ENCODE results near the gene VENTX. TPM values are rescaled to one million over a fixed set of nuclear protein-coding genes. Genes with fewer than 3 reads are reported as not detected.
"Not testable (repeated sequence)": the region's sequence is repeated elsewhere in the genome, so short reads cannot be mapped to it uniquely, and the experiment has no call there.

The VENTX gene
- total and polyA plus RNA-seq, 7 experiments from 2014 or later: 0.85 to 5.7 TPM; not detected in 5

DNA sequence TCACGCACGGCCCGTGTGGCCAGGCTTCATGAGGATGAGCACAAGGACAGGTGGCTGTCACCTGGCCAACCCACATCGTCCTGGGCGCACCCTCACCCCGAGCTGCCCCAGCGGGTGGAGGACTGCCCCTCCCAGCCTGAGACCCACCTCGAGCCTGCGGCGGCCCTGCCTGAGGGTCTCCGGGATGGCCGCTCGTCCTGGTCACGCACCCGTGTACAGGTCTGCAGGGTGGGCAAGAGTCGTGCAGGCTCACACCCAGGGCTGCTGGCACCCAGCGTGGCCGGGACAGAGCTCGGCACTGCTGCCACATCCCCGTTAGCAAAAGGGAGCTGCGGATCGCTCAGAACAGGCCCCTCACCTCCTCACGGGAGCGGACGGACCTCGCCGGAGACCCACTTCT is 22.1 kb upstream of the VENTX start:
- ATAC-seq (no peak), DNase-seq (peak in 1 of 9 donors; percentile 3)
- Mint-ChIP-seq H3K9me3 (peaks cover 0 to 3% (median 0%) of the 10 kb centered on the region in 11 donors), H3K36me3 (no peaks in the 10 kb centered on the region), H3K4me3 (no peak overlapping the region), H3K27me3 (peaks cover 0 to 19% (median 0%) of the 10 kb centered on the region in 5 donors), H3K27ac (no peak overlapping the region), H3K4me1 (peaks cover 0 to 2% (median 0%) of the 10 kb centered on the region in 7 donors)
- Histone ChIP-seq H3K27ac (ENCODE audit: low read depth, low read length) (no peak overlapping the region), H3K4me1 (ENCODE audit: control insufficient read depth in 2 of 2, insufficient read depth in 2 of 2, low read length in 2 of 2) (no peaks in the 10 kb centered on the region), H3K36me3 (ENCODE audit: control insufficient read depth in 2 of 3, insufficient read depth in 3 of 3, low read length in 3 of 3) (no peaks in the 10 kb centered on the region), H3K9me3 (ENCODE audit: control insufficient read depth in 2 of 3, low read length in 3 of 3) (no peaks in the 10 kb centered on the region), H3K4me3 (ENCODE audit: low read length) (no peak overlapping the region), H3K27me3 (ENCODE audit: control insufficient read depth in 2 of 2, insufficient read depth in 2 of 2, low read length in 2 of 2) (no peaks in the 10 kb centered on the region)
- CTCF ChIA-PET: interaction anchor here (0.6 kb wide), 1 partner anchor 40 kb away, joined by 4 read pairs; no protein-coding TSS in a partner anchor
- POLR2A ChIA-PET: no interaction called here
- intact Hi-C loops (cut with micrococcal nuclease): no loop called here

DNA sequence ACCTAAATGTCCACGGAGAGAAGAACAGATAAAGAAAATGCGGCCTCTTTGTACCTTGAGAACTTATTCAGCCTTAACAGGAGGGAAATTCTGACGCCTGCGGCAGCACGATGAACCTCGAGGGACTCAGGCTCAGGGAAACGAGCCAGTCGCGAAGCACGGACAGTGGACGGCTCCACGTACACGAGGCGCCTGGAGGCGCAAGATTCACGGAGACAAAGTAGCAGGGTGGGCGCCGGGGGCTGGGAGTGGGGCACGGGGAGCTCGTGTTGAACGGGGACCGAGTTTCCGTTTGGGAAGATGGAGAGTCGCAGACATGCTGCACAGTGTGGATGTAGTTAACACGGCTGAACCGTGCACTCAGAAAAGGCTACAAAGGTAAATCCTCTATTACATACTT is 20.9 kb upstream of the VENTX start:
- peaks cover 5 to 24% (median 9%) of the 10 kb centered on the region in 5 donors for H3K27me3 Mint-ChIP-seq
- DNase-seq (no peak), ATAC-seq (no peak)
- Histone ChIP-seq H3K4me1 (ENCODE audit: control insufficient read depth in 2 of 2, insufficient read depth in 2 of 2, low read length in 2 of 2) (no peaks in the 10 kb centered on the region), H3K4me3 (ENCODE audit: low read length) (no peak overlapping the region), H3K36me3 (ENCODE audit: control insufficient read depth in 2 of 3, insufficient read depth in 3 of 3, low read length in 3 of 3) (no peaks in the 10 kb centered on the region), H3K27me3 (ENCODE audit: control insufficient read depth in 2 of 2, insufficient read depth in 2 of 2, low read length in 2 of 2) (no peaks in the 10 kb centered on the region), H3K27ac (ENCODE audit: low read depth, low read length) (no peak overlapping the region), H3K9me3 (ENCODE audit: control insufficient read depth in 2 of 3, low read length in 3 of 3) (no peaks in the 10 kb centered on the region)
- peaks cover 0 to 3% (median 0%) of the 10 kb centered on the region in 11 donors for H3K9me3 Mint-ChIP-seq
- H3K27ac Mint-ChIP-seq: no peak overlapping the region
- H3K36me3 Mint-ChIP-seq: no peaks in the 10 kb centered on the region
- ChIA-PET CTCF (no interaction called here), POLR2A (no interaction called here)
- no peak overlapping the region for H3K4me3 Mint-ChIP-seq
- H3K4me1 Mint-ChIP-seq: no peaks in the 10 kb centered on the region
- intact Hi-C loops (cut with micrococcal nuclease): no loop called here

DNA sequence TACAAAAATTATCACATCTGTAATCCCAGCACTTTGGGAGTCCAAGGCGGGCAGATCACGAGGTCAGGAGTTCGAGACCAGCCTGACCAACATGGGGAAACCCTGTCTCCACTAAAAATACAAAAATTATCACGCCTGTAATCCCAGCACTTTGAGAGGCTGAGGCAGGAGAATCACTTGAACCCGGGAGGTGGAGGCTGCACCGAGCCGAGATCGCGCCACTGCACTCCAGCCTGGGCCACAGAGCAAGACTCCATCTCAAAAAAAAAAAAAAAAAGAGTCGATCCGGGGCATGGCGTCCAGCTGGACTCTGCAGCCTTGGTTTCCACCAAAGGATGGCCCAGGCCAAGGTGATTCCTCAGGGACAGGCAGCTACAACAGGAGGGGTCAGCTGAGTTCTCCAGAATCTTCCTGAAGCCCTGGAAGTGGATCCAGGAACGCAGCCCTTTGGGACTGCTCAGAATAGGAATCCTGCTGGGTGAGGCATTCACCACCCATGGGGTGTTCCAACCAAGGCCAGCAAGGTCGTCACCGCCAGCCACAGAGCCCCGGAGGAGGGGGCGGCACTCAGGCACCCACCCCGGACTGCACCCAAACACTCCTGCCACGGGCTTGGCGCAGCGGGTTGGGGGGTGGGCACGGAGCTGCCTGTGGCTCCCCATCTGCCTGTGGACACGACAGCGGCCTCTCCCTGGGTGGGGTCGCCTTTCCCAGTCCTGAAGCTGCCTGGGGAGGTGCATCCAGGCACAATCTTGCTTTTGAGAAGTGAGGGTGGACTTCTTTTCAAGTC is 19.7 kb upstream of the VENTX start:
- Mint-ChIP-seq H3K4me3 (no peak overlapping the region), H3K4me1 (no peaks in the 10 kb centered on the region), H3K36me3 (no peaks in the 10 kb centered on the region), H3K27ac (no peak overlapping the region), H3K9me3 (peaks cover 0 to 3% (median 0%) of the 10 kb centered on the region in 11 donors), H3K27me3 (peaks cover 5 to 18% (median 9%) of the 10 kb centered on the region in 5 donors)
- Histone ChIP-seq H3K36me3 (ENCODE audit: control insufficient read depth in 2 of 3, insufficient read depth in 3 of 3, low read length in 3 of 3) (no peaks in the 10 kb centered on the region), H3K27ac (ENCODE audit: low read depth, low read length) (no peak overlapping the region), H3K27me3 (ENCODE audit: control insufficient read depth in 2 of 2, insufficient read depth in 2 of 2, low read length in 2 of 2) (no peaks in the 10 kb centered on the region), H3K4me3 (ENCODE audit: low read length) (no peak overlapping the region), H3K9me3 (ENCODE audit: control insufficient read depth in 2 of 3, low read length in 3 of 3) (no peaks in the 10 kb centered on the region), H3K4me1 (ENCODE audit: control insufficient read depth in 2 of 2, insufficient read depth in 2 of 2, low read length in 2 of 2) (no peaks in the 10 kb centered on the region)
- intact Hi-C loops (cut with micrococcal nuclease): no loop called here
- DNase-seq (peak in 1 of 9 donors; percentile 5), ATAC-seq (no peak)
- POLR2A ChIA-PET: no interaction called here
- CTCF ChIA-PET: no interaction called here

DNA sequence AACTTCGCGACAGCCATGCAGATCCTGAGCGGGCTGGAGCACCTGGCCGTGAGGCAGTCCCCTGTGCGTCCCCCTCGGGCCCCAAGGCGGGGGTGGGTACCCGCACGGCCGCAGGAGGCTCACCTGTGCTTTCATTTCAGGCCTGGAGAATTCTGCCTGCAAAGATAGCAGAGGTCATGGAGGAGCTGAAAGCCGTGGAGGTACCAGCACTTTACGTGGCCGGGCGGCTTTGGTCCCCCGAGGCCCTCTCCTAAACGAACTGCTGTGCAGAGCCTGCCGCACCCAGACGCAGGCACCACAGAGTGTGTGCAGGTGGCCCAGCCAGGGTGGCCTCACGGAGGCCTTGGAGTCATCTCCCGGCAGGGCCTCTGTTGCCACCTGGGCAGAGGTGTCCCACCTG is 18.8 kb upstream of the VENTX start:
- Mint-ChIP-seq H3K4me1 (no peaks in the 10 kb centered on the region), H3K36me3 (no peaks in the 10 kb centered on the region), H3K4me3 (no peak overlapping the region), H3K27ac (no peak overlapping the region), H3K27me3 (peaks cover 5 to 18% (median 9%) of the 10 kb centered on the region in 5 donors), H3K9me3 (peaks cover 0 to 5% (median 0%) of the 10 kb centered on the region in 11 donors)
- POLR2A ChIA-PET: no interaction called here
- Histone ChIP-seq H3K4me1 (ENCODE audit: control insufficient read depth in 2 of 2, insufficient read depth in 2 of 2, low read length in 2 of 2) (no peaks in the 10 kb centered on the region), H3K36me3 (ENCODE audit: control insufficient read depth in 2 of 3, insufficient read depth in 3 of 3, low read length in 3 of 3) (no peaks in the 10 kb centered on the region), H3K27me3 (ENCODE audit: control insufficient read depth in 2 of 2, insufficient read depth in 2 of 2, low read length in 2 of 2) (no peaks in the 10 kb centered on the region), H3K27ac (ENCODE audit: low read depth, low read length) (no peak overlapping the region), H3K4me3 (ENCODE audit: low read length) (no peak overlapping the region), H3K9me3 (ENCODE audit: control insufficient read depth in 2 of 3, low read length in 3 of 3) (no peaks in the 10 kb centered on the region)
- CTCF ChIA-PET: no interaction called here
- intact Hi-C loops (cut with micrococcal nuclease): no loop called here
- ATAC-seq (no peak), DNase-seq (no peak)

DNA sequence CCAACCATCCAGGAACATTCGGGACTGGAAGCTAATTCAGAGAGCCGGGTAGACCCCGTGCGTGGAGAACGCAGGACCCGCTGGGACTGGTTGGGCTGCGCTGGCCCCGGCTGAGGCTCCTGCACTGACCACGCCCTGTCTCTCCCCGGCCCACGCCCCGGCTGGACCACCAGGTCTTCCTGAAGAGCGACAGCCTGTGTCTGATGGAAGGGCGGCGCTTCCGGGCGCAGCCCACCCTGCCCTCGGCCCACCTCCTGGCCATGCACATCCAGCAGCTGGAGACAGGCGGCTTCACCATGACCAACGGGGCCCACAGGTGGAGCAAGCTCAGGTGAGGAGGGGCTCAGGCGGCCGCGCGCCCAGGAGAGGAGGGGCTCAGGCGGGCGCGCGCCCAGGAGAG is 17.9 kb upstream of the VENTX start:
- intact Hi-C loops (cut with micrococcal nuclease): no loop called here
- DNase-seq (no peak), ATAC-seq (no peak)
- Mint-ChIP-seq H3K27me3 (peaks cover 5 to 18% (median 9%) of the 10 kb centered on the region in 5 donors), H3K9me3 (peaks cover 0 to 5% (median 0%) of the 10 kb centered on the region in 11 donors), H3K27ac (no peak overlapping the region), H3K4me3 (no peak overlapping the region), H3K4me1 (no peaks in the 10 kb centered on the region), H3K36me3 (no peaks in the 10 kb centered on the region)
- no peaks in the 10 kb centered on the region for H3K4me1 ChIP-seq (ENCODE audit: control insufficient read depth in 2 of 2, insufficient read depth in 2 of 2, low read length in 2 of 2)
- no peaks in the 10 kb centered on the region for H3K36me3 ChIP-seq (ENCODE audit: control insufficient read depth in 2 of 3, insufficient read depth in 3 of 3, low read length in 3 of 3)
- no peaks in the 10 kb centered on the region for H3K27me3 ChIP-seq (ENCODE audit: control insufficient read depth in 2 of 2, insufficient read depth in 2 of 2, low read length in 2 of 2)
- POLR2A ChIA-PET: no interaction called here
- no peak overlapping the region for H3K27ac ChIP-seq (ENCODE audit: low read depth, low read length)
- no peaks in the 10 kb centered on the region for H3K9me3 ChIP-seq (ENCODE audit: control insufficient read depth in 2 of 3, low read length in 3 of 3)
- H3K4me3 ChIP-seq (ENCODE audit: low read length): no peak overlapping the region
- CTCF ChIA-PET: no interaction called here

DNA sequence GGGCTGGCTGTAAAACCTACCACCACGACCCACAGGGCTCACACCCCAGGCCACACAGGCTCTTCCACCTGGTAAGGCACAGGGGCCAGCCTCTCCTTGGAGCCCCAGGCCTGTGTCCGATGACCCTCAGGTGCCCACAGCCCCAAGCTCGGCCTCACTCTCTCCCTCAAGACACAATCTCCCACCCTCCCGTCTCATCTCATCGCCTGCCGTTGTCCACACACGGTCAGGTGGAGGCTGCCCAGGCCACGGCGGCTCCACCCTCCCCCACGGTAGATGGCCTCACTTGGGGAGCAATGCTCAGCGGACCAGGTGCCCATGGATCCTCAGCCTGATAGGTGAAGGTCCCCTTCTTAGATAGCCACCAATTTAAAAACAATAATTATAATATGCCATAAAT is 16.3 kb upstream of the VENTX start:
- H3K9me3 Mint-ChIP-seq: peaks cover 0 to 2% (median 0%) of the 10 kb centered on the region in 11 donors
- intact Hi-C loops (cut with micrococcal nuclease): no loop called here
- ChIA-PET POLR2A (no interaction called here), CTCF (no interaction called here)
- peak overlapping the region in 1 of 10 donors; percentile 4 for H3K4me3 Mint-ChIP-seq
- no peak for DNase-seq
- Histone ChIP-seq H3K36me3 (ENCODE audit: control insufficient read depth in 2 of 3, insufficient read depth in 3 of 3, low read length in 3 of 3) (no peaks in the 10 kb centered on the region), H3K27ac (ENCODE audit: low read depth, low read length) (no peak overlapping the region), H3K4me1 (ENCODE audit: control insufficient read depth in 2 of 2, insufficient read depth in 2 of 2, low read length in 2 of 2) (no peaks in the 10 kb centered on the region), H3K27me3 (ENCODE audit: control insufficient read depth in 2 of 2, insufficient read depth in 2 of 2, low read length in 2 of 2) (no peaks in the 10 kb centered on the region), H3K4me3 (ENCODE audit: low read length) (no peak overlapping the region), H3K9me3 (ENCODE audit: control insufficient read depth in 2 of 3, low read length in 3 of 3) (no peaks in the 10 kb centered on the region)
- peaks cover 0 to 9% (median 0%) of the 10 kb centered on the region in 7 donors for H3K4me1 Mint-ChIP-seq
- peak overlapping the region in 2 of 9 donors; percentile 36 to 49 for H3K27ac Mint-ChIP-seq
- no peak for ATAC-seq
- peaks cover 9 to 17% (median 10%) of the 10 kb centered on the region in 5 donors for H3K27me3 Mint-ChIP-seq
- no peaks in the 10 kb centered on the region for H3K36me3 Mint-ChIP-seq

DNA sequence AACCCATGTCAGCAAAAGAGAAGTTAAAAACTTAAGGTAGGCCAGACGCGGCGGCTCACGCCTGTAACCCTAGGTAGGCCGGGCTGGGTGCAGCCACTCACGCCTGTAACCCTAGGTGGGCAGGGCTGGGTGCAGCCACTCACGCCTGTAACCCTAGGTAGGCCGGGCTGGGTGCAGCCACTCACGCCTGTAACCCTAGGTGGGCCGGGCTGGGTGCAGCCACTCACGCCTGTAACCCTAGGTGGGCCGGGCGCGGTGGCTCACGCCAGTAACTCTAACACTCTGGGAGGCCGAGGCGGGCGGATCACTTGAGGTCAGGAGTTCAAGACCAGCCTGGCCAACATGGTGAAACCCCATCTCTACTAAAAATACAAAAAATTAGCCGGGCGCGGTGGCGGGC is 15.9 kb upstream of the VENTX start:
- H3K27ac Mint-ChIP-seq; CTCF ChIA-PET; H3K9me3 Mint-ChIP-seq; H3K36me3 Mint-ChIP-seq; intact Hi-C loops (cut with micrococcal nuclease); H3K27ac ChIP-seq (ENCODE audit: low read depth, low read length); H3K27me3 ChIP-seq (ENCODE audit: control insufficient read depth in 2 of 2, insufficient read depth in 2 of 2, low read length in 2 of 2); POLR2A ChIA-PET; H3K36me3 ChIP-seq (ENCODE audit: control insufficient read depth in 2 of 3, insufficient read depth in 3 of 3, low read length in 3 of 3); H3K9me3 ChIP-seq (ENCODE audit: control insufficient read depth in 2 of 3, low read length in 3 of 3); DNase-seq; H3K4me3 ChIP-seq (ENCODE audit: low read length); ATAC-seq; H3K4me1 ChIP-seq (ENCODE audit: control insufficient read depth in 2 of 2, insufficient read depth in 2 of 2, low read length in 2 of 2): not testable (repeated sequence)
- H3K4me3 Mint-ChIP-seq: peak overlapping the region in 1 of 10 donors; percentile 4
- H3K27me3 Mint-ChIP-seq: peaks cover 9 to 18% (median 14%) of the 10 kb centered on the region in 5 donors
- H3K4me1 Mint-ChIP-seq: peaks cover 0 to 13% (median 2%) of the 10 kb centered on the region in 7 donors
